Activated CD8-positive, alpha-beta T cell treated with anti-CD3 and anti-CD28 coated beads, Interleukin-2, amount 10 ng/mL, durations not matched to agents 7 days and 5 days (primary cell): ENCODE data around the gene RAPGEFL1. TPM values are rescaled to one million over a fixed set of nuclear protein-coding genes. Genes with fewer than 3 reads are reported as not detected.

Experiments used
- ATAC-seq: fragments of 150-1000 bp; cut with Tn5 transposase; one replicate; pipeline ENCODE4 v1.10.0; 2021; ENCODE audit warnings: moderate library complexity
- CTCF ChIA-PET: fragments of 350-600 bp; sonication (Branson Sonifier 250); formaldehyde crosslinking; loops from one replicate; lab custom pipeline; 2021; ENCODE audit warnings: antibody characterized with exemption; lab: Charles Lee
- POLR2A ChIA-PET: fragments of 350-600 bp; sonication (Branson Sonifier 250); formaldehyde crosslinking; loops from one replicate; lab custom pipeline; 2021; ENCODE audit warnings: antibody characterized with exemption; lab: Charles Lee
- DNase-seq: peaks from one replicate; pipeline ENCODE4 v3.0.0-alpha.2; 2020
- H3K27ac Mint-ChIP-seq: one replicate; pipeline ENCODE4 v1.8.0; 2021; ENCODE audit warnings: mild to moderate bottlenecking, mixed read lengths
- H3K27me3 Mint-ChIP-seq: one replicate; pipeline ENCODE4 v1.8.0; 2021; ENCODE audit warnings: low read depth, mixed read lengths
- H3K36me3 Mint-ChIP-seq: one replicate; pipeline ENCODE4 v1.8.0; 2021; ENCODE audit warnings: low read depth, mixed read lengths
- H3K4me1 Mint-ChIP-seq: one replicate; pipeline ENCODE4 v1.8.0; 2021; ENCODE audit warnings: low read depth, mixed read lengths
- H3K4me3 Mint-ChIP-seq: one replicate; pipeline ENCODE4 v1.8.0; 2021; ENCODE audit warnings: mild to moderate bottlenecking, mixed read lengths
- H3K9me3 Mint-ChIP-seq: one replicate; pipeline ENCODE4 v1.8.0; 2022; ENCODE audit warnings: mixed read lengths; ENCODE audit not compliant: insufficient read depth
- microRNA-seq: library from miRNA; unstranded; fragments of <30 nt; microRNA quantifications from one replicate; pipeline ENCODE4 v1.2.0, GENCODE V29; 2022
- total RNA-seq, 2 experiments: library from RNA; stranded (reverse); gene quantifications; one replicate each; pipeline ENCODE4 v1.2.3, GENCODE V29; 2021

Gene RAPGEFL1
- total RNA-seq, 2 experiments from 2014 or later, result 4.8 to 5.3 TPM

DNA sequence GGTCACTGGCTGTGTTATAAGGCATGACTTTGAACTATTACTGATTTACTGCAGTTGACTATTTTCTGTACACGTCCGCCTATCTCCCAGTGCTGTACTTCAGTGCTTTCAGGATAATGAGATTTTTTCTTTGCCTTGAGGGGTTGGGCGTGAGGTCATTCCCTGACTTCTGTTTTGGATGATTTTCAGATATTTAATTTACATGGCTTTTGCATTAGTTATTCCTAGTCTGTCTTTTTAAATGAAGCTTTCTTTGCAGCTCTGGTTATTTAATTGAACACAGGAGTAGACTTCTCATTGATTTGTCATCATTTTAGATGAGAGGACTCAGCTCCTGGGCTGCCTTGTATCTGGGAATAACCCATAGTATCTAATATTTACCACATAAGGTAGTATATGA, 65.5 kb downstream of the RAPGEFL1 start:
- CTCF ChIA-PET, result interaction anchor here (0.7 to 1.7 kb wide), 2 partner anchors 41 to 45 kb away, joined by 3 to 4 read pairs; no protein-coding TSS in a partner anchor
- Mint-ChIP-seq H3K9me3 (no peaks in the 10 kb centered on the region), H3K4me3 (no peak overlapping the region), H3K27ac (no peak overlapping the region), H3K36me3 (peaks cover 4% of the 10 kb centered on the region), H3K27me3 (no peaks in the 10 kb centered on the region), H3K4me1 (peaks cover 18% of the 10 kb centered on the region)
- DNase-seq (no peak), ATAC-seq (no peak)
- POLR2A ChIA-PET, result interaction anchor here (0.7 kb wide), 1 partner anchor 176 kb away, joined by 3 read pairs; no protein-coding TSS in a partner anchor

DNA sequence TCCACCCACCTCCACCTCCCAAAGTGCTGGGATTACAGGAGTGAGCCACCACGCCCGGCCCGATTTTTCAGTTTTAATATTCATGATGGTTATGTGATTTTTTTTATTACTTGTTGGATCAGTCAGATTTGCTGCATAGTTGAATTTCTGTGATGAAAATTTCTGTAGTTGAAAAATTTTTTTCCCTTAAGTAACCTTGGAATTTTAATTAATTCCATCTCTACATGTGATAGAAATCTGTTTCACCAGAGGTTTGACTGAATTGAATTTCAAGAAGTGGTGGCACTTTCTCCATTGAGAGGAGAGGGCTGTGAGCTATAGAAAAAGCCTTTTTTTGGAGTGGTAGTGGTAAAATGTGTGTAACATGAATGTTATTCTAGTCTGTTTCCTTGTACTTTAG, 66.5 kb downstream of the RAPGEFL1 start:
- DNase-seq, result no peak
- H3K4me3 Mint-ChIP-seq, result no peak overlapping the region
- ChIA-PET POLR2A (no interaction called here), CTCF (interaction anchor here (1.2 kb wide), 1 partner anchor 131 kb away, joined by 4 read pairs; no protein-coding TSS in a partner anchor)
- no peaks in the 10 kb centered on the region for H3K27me3 Mint-ChIP-seq
- peaks cover 18% of the 10 kb centered on the region for H3K4me1 Mint-ChIP-seq
- H3K9me3 Mint-ChIP-seq, result no peaks in the 10 kb centered on the region
- no peak for ATAC-seq
- H3K27ac Mint-ChIP-seq, result no peak overlapping the region
- peaks cover 5% of the 10 kb centered on the region for H3K36me3 Mint-ChIP-seq

DNA sequence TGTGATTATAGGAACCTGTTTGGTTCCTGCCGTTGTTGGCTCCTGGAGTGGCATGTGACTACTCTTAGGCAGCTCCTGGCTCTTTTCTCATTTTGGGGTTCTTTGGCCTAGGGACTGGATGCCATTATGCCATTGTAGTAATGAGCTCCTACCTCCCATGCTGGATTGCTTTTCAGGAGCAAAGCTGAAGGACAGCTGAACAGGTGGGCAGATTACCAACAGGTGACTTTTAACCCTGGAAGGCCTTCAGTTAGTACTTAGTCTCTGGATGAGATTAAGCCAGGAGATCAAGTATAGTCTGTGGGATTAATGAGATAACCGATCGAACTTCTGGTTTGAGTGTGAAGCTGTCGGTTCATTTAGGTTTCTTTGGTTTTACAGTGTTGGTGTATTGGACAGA, 67.0 kb downstream of the RAPGEFL1 start:
- ChIA-PET POLR2A (no interaction called here), CTCF (interaction anchor here (0.7 to 1.2 kb wide), 2 partner anchors 131 to 158 kb away, joined by 3 to 4 read pairs; no protein-coding TSS in a partner anchor)
- DNase-seq (no peak), ATAC-seq (no peak)
- no peak overlapping the region for H3K4me3 Mint-ChIP-seq
- H3K27me3 Mint-ChIP-seq, result no peaks in the 10 kb centered on the region
- no peak overlapping the region for H3K27ac Mint-ChIP-seq
- H3K36me3 Mint-ChIP-seq, result peaks cover 5% of the 10 kb centered on the region
- no peaks in the 10 kb centered on the region for H3K9me3 Mint-ChIP-seq
- H3K4me1 Mint-ChIP-seq, result peaks cover 18% of the 10 kb centered on the region

Small RNAs within 50 kb of the gene (microRNA-seq; reads per million reads assigned to microRNA genes)
- gene MIR6866 (not detected), gene MIR6867 (not detected)

Other genes with a start within 250 kb of the RAPGEFL1 start
- gene ORMDL3, start 249.9 kb upstream of the RAPGEFL1 start, total RNA-seq, result 100 to 1,000 TPM; 151 to 168 TPM
- gene LRRC3C, start 249.7 kb upstream of the RAPGEFL1 start, total RNA-seq, result not detected
- gene GSDMA, start 214.5 kb upstream of the RAPGEFL1 start, total RNA-seq, result 1 to 10 TPM; 3.3 to 4.5 TPM
- gene PSMD3, start 196.7 kb upstream of the RAPGEFL1 start, total RNA-seq, result 100 to 1,000 TPM; 104 to 116 TPM
- gene CSF3, start 162.0 kb upstream of the RAPGEFL1 start, total RNA-seq, result not detected
- 10 to 100 TPM; 93.4 to 96.7 TPM for gene MED24, start 123.1 kb upstream of the RAPGEFL1 start, total RNA-seq
- 1 to 10 TPM; 8.7 to 9.7 TPM for gene THRA, start 114.5 kb upstream of the RAPGEFL1 start, total RNA-seq
- 1 to 10 TPM; 4.1 to 4.9 TPM for gene NR1D1, start 76.9 kb upstream of the RAPGEFL1 start, total RNA-seq
- 10 to 100 TPM; 80.5 to 83.2 TPM for gene MSL1, start 55.5 kb upstream of the RAPGEFL1 start, total RNA-seq
- 10 to 100 TPM; 66.2 to 67.7 TPM for gene CASC3, start 36.9 kb upstream of the RAPGEFL1 start, total RNA-seq
- gene WIPF2, start 41.8 kb downstream of the RAPGEFL1 start, total RNA-seq, result 10 to 100 TPM; 22.0 to 27.4 TPM
- gene CDC6, start 110.4 kb downstream of the RAPGEFL1 start, total RNA-seq, result 100 to 1,000 TPM; 103 to 110 TPM
- 10 to 100 TPM; 61.1 to 63.2 TPM for gene RARA, start 131.7 kb downstream of the RAPGEFL1 start, total RNA-seq
- under 1 TPM in 1 of 2 experiments, not detected in 1; 0.29 TPM for gene GJD3, start 187.3 kb downstream of the RAPGEFL1 start, total RNA-seq
- gene TOP2A, start 240.4 kb downstream of the RAPGEFL1 start, total RNA-seq, result 100 to 1,000 TPM; 517 to 567 TPM